Measurements from ENCODE around the gene PLSCR1. TPM values are rescaled to one million over a fixed set of nuclear protein-coding genes. Genes with fewer than 3 reads are reported as not detected.

The PLSCR1 gene
- polyA plus RNA-seq, 2 of the 4 experiments (the other 2 are of a cell fraction): 37.1 to 54.4 TPM

DNA sequence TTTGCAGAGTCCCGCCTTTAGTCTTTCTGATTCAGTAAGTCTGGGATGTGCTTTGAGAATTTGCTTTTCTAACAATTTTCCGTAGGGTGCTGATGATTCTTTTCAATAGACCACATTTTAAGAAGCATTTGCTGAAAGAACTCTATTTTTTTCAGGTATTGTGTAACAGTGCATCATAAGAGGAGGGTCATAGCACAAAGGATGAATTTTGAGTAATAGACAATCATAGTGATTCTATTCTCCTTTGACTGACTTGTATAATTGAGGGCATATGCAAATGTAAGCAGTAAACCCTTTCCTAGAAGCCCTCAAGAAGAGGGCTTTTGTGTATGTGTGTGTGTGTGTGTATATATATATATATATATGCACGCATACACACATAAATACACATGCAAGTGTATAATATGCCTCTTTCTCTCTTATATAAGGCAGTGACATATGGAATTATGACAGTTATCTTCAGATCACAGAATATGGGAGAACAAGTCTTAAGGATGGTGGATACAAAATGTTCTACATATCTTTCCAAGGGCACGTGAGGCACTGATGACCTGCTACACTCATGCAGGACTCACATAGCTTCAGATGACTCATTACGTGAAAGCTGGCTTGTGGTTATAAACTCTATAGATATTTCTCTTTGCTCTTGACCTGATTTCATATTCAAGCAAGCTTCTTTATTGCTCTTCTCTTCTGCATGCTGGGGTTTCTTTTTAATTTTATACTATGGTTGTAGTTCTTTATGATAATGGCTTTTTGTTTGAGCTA, 6.5 kb upstream of the PLSCR1 start:
- no peak for FAIRE-seq
- no peak for TF ChIP-seq CBX2 (IDR thresholded peaks at IDR 0.05; ENCODE audit: borderline replicate concordance, low read depth)
- TF ChIP-seq, protein P1, sequence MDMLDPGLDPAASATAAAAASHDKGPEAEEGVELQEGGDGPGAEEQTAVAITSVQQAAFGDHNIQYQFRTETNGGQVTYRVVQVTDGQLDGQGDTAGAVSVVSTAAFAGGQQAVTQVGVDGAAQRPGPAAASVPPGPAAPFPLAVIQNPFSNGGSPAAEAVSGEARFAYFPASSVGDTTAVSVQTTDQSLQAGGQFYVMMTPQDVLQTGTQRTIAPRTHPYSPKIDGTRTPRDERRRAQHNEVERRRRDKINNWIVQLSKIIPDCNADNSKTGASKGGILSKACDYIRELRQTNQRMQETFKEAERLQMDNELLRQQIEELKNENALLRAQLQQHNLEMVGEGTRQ (IDR thresholded peaks at IDR 0.05): peak; percentile 38; the same call in 1 of the 2 replicates
- TF ChIP-seq ESRRA (IDR thresholded peaks at IDR 0.05; ENCODE audit: borderline replicate concordance, low read length): no peak
- no peak for TF ChIP-seq E2F6 (IDR thresholded peaks at IDR 0.05; ENCODE audit: borderline replicate concordance, low read depth)
- TF ChIP-seq RARB (CRISPR knock-in tag; IDR thresholded peaks at IDR 0.05): no peak
- no peak for TF ChIP-seq HES2 (IDR thresholded peaks at IDR 0.05)
- TF ChIP-seq ELK1 (IDR thresholded peaks at IDR 0.05; ENCODE audit: low read depth, low read length): no peak
- no peak for TF ChIP-seq FOSL2 (IDR thresholded peaks at IDR 0.05)
- peak; percentile 27; the same call in 1 of the 2 replicates for TF ChIP-seq FOSL2 (CRISPR knock-in tag; IDR thresholded peaks at IDR 0.05)
- TF ChIP-seq TFCP2L1 (CRISPR knock-in tag; IDR thresholded peaks at IDR 0.05): no peak
- peak; percentile 7 to 21 for DNase-seq (ENCODE audit: low read depth in 1 of 2, low spot score in 1 of 2)
- 71% methylated on average over 5 of the region's 5 CpGs for WGBS (ENCODE audit: missing lambda C conversion rate)
- CTCF ChIA-PET: interaction anchor here (0.7 to 0.9 kb wide), 3 partner anchors 10 to 19 kb away, joined by 3 to 6 read pairs (median 4); no protein-coding TSS in a partner anchor
- POLR2A ChIA-PET: interaction anchor here (0.7 kb wide), 2 partner anchors 7 to 1411 kb away, joined by 3 read pairs; no protein-coding TSS in a partner anchor
- H3K4me3 ChIP-seq: no peak overlapping the region
- H3K4me2 ChIP-seq: peak overlapping the region; percentile 30; the same call in 2 of the 3 replicates
- H3K9me3 ChIP-seq: no peaks in the 10 kb centered on the region
- peak; percentile 39 to 55; a peak in 3 of 6 replicates for ATAC-seq
- 0 out of 3 replicates have a peak, but pooled peaks cover 15% of the 10 kb centered on the region for H3K4me1 ChIP-seq
- no peak overlapping the region; a peak in 1 of 6 replicates for H3K27ac ChIP-seq

DNA sequence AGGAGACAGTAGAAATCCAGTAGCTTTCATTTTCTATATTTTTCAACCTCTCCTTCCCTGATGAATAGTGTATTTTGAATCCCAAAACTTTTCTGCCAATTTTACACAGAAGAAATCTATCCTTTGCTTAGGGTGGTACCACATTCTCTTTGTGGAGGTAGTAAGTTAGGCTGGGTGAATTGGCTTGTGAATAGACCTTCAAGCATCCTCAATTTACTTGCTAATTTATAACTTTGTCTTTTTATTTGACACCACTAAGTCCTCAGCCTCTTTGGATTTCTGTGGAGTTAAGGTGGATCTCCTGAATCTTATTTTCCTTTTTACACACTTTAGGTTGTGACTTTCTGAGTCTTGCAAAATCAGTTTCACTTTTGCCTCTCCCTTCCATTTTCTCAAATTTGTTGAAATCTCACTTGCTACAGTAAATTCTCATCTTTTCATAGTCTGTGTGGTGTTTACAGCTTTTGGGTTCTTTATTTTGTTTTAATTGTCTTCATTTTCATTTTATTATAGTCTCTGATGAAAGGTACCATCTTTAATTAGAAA, 5.7 kb upstream of the PLSCR1 start:
- ChIA-PET CTCF (no interaction called here), POLR2A (no interaction called here)
- peak overlapping the region; percentile 30; the same call in 2 of the 3 replicates for H3K4me2 ChIP-seq

GRCh38 chr3:146547235-146547835, 2.9 kb upstream of the PLSCR1 start:
- ChIA-PET POLR2A (no interaction called here), CTCF (no interaction called here)
- H3K9me3 ChIP-seq: no peaks in the 10 kb centered on the region
- H3K4me3 ChIP-seq: no peak overlapping the region
- no peak for FAIRE-seq
- no peak overlapping the region for H3K4me2 ChIP-seq
- H3K27ac ChIP-seq: no peak overlapping the region
- TF ChIP-seq GATA3 (IDR thresholded peaks at IDR 0.05; ENCODE audit: borderline replicate concordance) (no peak), JUN (IDR thresholded peaks at IDR 0.05) (no peak), EHMT2 (IDR thresholded peaks at IDR 0.05; ENCODE audit: low read depth) (no peak), RCOR1 (IDR thresholded peaks at IDR 0.05; ENCODE audit: low read depth, low read length) (no peak), RAD21 (conservative IDR thresholded peaks at IDR 0.05 in 1 of 2, IDR thresholded peaks at IDR 0.05 in 1 of 2) (no peak), ELK1 (IDR thresholded peaks at IDR 0.05; ENCODE audit: low read depth, low read length) (no peak), SMC3 (IDR thresholded peaks at IDR 0.05) (no peak), RFX5 (IDR thresholded peaks at IDR 0.05) (no peak)
- no peak for ATAC-seq
- H3K4me1 ChIP-seq: peaks cover 26% of the 10 kb centered on the region; the same call in 2 of the 3 replicates
- DNase-seq (ENCODE audit: low read depth in 1 of 2, low spot score in 1 of 2): no peak

More for the DNA sequence above, 5.7 kb upstream of the PLSCR1 start:
- no peak overlapping the region; a peak in 1 of 6 replicates for H3K27ac ChIP-seq
- no peak for FAIRE-seq
- H3K4me3 ChIP-seq: no peak overlapping the region
- ATAC-seq: no peak
- TF ChIP-seq FOSL2 (IDR thresholded peaks at IDR 0.05) (no peak), FOSL2 (CRISPR knock-in tag; IDR thresholded peaks at IDR 0.05) (no peak), SMC3 (IDR thresholded peaks at IDR 0.05) (no peak), ZFP36 (IDR thresholded peaks at IDR 0.05; ENCODE audit: borderline replicate concordance, partially characterized antibody) (no peak), CEBPB (IDR thresholded peaks at IDR 0.05) (no peak), NR3C1 (IDR thresholded peaks at IDR 0.05) (no peak), HOXA7 (CRISPR knock-in tag; IDR thresholded peaks at IDR 0.05) (no peak), FOSB (CRISPR knock-in tag; IDR thresholded peaks at IDR 0.05) (no peak), NPAS2 (CRISPR knock-in tag; IDR thresholded peaks at IDR 0.05; ENCODE audit: borderline replicate concordance) (no peak), CBX8 (IDR thresholded peaks at IDR 0.05) (no peak)
- H3K4me1 ChIP-seq: peaks cover 18% of the 10 kb centered on the region; the same call in 1 of the 3 replicates
- DNase-seq (ENCODE audit: low read depth in 1 of 2, low spot score in 1 of 2): no peak
- H3K9me3 ChIP-seq: no peaks in the 10 kb centered on the region

Measured in A549 (cell line).